ENCODE data around the gene ATP6V1B1.

Gene ATP6V1B1

GRCh38 chr2:70986499-70987189, 50.9 kb downstream of the ATP6V1B1 start:
- no peak overlapping the region for H3K4me3 ChIP-seq (ENCODE audit: low read length)
- TF ChIP-seq CTCF (conservative IDR thresholded peaks at IDR 0.05; ENCODE audit: low read depth, low read length), result no peak
- no peak for DNase-seq (ENCODE audit: low read depth)

- no peak overlapping the region for H3K4me3 ChIP-seq (ENCODE audit: low read length)
- TF ChIP-seq CTCF (conservative IDR thresholded peaks at IDR 0.05; ENCODE audit: low read depth, low read length), result no peak
- no peak for DNase-seq (ENCODE audit: low read depth)
Measured at GRCh38 chr2:70987386-70987785, 51.7 kb downstream of the ATP6V1B1 start.

- no peak for DNase-seq (ENCODE audit: low read depth)
- H3K4me3 ChIP-seq (ENCODE audit: low read length), result no peak overlapping the region
- TF ChIP-seq CTCF (conservative IDR thresholded peaks at IDR 0.05; ENCODE audit: low read depth, low read length), result no peak
Measured at GRCh38 chr2:70988151-70988550, 52.5 kb downstream of the ATP6V1B1 start.

- DNase-seq (ENCODE audit: low read depth), result no peak
- no peak for TF ChIP-seq CTCF (conservative IDR thresholded peaks at IDR 0.05; ENCODE audit: low read depth, low read length)
- H3K4me3 ChIP-seq (ENCODE audit: low read length), result no peak overlapping the region
Measured at GRCh38 chr2:70988726-70989648, 53.3 kb downstream of the ATP6V1B1 start.

GRCh38 chr2:70990216-70990615, 54.5 kb downstream of the ATP6V1B1 start:
- H3K4me3 ChIP-seq (ENCODE audit: low read length), result no peak overlapping the region
- no peak for TF ChIP-seq CTCF (conservative IDR thresholded peaks at IDR 0.05; ENCODE audit: low read depth, low read length)
- no peak for DNase-seq (ENCODE audit: low read depth)

- DNase-seq (ENCODE audit: low read depth), result no peak
- TF ChIP-seq CTCF (conservative IDR thresholded peaks at IDR 0.05; ENCODE audit: low read depth, low read length), result no peak
Measured at GRCh38 chr2:70991142-70991541, 55.4 kb downstream of the ATP6V1B1 start.

More at GRCh38 chr2:70991142-70991541, 55.4 kb downstream of the ATP6V1B1 start:
- H3K4me3 ChIP-seq (ENCODE audit: low read length), result no peak overlapping the region

Measured in retinal pigment epithelial cell (primary cell).